GM18868 (cell line): Measurements from ENCODE around the gene NOD2.

ENCODE experiments used
- ATAC-seq: cut with Tn5 transposase; IDR thresholded peaks from one replicate; pipeline ENCODE4 v1.9.1; 2021; ENCODE audit warnings: mild to moderate bottlenecking, moderate library complexity; ENCODE audit not compliant: unreplicated experiment

The NOD2 gene

DNA sequence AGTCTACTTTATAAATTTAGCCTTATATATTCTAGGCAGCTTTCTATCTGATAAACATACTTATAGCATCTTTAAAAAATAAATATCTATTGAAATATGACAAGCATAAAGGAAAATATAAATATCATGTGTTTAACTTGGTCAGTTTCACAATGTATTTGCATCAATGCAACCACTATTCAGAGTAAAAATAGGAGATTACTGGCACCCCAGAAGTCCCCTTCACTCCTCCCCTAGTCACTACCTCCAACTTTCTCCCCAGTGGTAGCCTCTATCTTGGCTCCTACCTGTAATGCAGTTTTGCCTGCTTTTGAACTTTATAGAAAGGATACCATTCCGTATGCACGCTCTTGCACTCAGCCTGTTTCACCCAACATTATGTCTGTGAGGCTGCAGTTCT lies 3.2 kb upstream of the NOD2 start:
- ATAC-seq, result peak; percentile 53

DNA sequence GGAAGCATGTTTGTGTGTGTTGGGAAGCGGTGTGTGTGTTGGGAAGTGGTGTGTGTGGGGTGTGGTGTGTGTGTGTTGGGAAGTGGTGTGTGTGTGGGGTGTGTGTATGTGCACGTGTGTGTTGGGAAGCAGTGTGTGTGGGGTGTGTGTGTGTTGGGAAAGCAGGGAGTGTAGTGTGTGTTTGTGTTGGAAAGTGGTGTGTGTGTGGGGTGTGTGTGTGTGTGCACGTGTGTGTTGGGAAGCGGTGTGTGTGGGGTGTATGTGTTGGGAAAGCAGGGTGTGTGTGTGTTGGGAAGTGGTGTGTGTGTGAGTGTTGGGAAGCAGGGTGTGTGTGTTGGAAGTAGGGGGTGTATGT lies 785 bp upstream of the NOD2 start:
- no peak for ATAC-seq

DNA sequence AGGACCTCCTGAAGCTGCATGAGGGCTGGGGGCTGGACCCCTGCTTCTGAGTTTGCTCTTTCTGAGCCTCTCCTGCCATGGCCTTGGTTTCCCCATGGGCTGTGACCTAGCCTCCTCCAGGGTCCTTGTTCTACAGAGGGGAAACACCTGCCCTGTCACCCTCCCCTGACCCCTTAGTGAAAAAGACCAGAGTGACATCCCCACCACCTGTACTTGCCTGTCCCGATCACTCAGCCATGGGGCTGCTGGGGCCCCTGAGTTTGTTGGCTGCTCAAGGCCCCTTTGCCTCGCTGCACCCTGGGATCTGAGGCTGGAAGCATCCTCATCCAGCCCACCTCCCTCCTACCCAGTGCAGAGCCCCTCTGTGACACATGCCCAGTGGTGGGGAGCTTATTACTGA lies 800 bp downstream of the NOD2 start:
- ATAC-seq, result no peak

DNA sequence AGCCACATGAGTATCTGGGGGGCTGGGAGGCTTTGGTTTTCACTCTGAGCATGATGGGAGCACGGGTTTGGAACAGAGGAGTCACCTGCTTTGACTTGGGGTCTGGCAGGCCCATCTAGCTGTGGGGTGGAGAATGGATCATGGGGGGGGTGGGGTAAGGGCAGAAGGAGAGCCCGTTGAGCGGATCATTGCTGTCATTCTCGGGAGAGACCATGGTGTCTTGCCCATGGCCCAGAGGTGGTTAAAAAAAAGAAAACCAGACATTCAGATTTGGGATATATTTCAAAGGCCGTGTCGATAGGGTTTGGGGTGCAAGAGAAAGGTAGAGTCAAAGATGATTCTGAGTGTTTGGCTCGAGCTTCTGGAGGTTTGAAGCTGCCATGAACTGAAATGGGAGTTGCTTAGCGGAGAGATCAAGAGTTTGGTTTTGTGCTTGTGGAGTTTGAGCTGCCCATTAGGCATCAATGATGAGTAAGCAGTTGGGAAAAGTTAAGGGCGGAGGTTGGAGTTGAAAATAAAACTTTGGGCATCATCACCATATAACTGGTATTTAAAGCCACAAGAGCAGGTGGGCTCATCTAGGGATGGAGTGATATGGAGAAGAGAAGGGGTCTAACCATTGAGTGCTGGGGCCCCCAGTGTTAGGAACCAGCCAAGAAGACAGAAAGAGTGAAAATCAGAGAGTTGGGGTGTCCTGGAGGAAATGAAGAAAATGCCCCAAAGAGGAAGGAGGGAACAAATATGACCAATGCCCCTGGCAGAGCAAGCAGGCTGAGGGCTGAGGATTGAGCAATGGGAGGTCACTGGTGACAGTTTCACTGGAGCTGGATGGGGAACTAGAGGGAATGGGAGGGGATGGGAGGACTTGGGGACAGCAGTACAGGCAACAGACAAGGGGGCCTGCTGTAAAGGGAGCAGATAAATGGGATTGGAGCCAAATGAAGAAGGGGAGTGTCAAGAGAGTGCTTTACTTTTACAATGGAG lies 1.9 kb downstream of the NOD2 start:
- no peak for ATAC-seq

DNA sequence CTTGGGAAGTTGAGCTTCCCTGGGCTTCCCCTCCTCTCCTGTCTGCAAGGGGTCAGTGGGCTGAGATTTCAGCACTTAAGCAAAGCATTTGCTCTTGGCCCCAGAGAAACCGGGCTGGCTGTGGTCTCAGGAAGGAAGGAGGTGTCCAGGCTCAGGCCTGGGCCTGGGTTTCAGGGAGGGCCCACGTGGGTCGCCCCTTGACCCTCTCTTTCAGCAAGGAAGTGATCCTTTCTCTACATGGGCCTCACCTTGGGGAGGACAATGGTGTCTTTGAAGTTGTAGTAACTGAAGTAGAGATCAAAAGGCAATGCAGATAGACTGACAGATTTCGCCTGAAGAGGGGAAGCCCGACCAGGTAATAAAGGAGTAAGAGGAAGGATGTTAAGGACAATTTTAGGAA lies 2.7 kb downstream of the NOD2 start:
- ATAC-seq, result no peak

DNA sequence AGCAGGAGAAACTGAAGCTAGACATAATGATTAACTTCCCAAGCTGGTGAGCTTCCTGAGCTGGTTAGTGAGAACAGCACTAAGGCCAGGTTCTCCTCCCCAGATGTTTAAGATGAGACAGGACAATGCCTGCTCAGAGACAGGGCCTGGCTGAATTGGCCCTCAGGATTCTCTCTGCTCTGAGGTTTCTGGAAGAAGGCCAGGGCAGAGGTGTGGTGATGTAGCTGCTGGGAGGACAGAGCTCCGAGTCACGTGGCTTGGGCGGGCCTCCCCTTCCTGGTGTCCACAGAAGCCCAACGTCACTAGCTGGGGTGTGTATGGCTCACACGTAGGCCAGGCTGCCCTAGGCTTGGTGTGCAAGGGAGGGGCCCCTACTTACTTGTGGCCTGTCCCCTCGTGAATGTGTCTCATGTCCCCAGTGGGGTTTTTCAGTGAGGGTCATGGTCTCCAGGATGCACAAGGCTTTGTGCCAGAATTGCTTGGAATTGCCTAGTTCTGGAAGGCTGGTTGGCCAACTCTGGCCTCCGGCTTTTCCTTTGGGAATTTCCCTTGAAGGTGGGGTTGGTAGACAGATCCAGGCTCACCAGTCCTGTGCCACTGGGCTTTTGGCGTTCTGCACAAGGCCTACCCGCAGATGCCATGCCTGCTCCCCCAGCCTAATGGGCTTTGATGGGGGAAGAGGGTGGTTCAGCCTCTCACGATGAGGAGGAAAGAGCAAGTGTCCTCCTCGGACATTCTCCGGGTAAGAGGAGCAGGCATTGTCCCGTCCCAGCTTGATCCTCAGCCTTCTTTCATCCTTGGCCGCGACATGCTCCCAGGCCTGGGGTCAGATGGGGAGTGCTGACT lies 3.4 kb downstream of the NOD2 start:
- peak; percentile 60 for ATAC-seq

DNA sequence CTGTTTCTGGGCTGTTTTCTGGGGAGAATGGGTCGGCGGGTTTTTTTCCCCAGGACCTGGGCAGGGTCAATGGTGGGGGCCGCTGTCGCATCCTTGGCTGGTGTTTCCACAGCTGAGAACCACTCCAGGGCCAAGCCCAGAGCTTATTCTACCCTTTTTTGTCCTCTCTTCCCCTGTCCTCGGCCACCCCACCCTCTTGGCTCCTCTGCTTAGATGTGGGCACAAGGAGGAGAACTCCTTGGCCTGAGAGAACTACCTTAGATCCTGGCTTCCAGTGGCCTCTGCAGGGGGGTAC lies 4.0 kb downstream of the NOD2 start:
- ATAC-seq, result no peak

DNA sequence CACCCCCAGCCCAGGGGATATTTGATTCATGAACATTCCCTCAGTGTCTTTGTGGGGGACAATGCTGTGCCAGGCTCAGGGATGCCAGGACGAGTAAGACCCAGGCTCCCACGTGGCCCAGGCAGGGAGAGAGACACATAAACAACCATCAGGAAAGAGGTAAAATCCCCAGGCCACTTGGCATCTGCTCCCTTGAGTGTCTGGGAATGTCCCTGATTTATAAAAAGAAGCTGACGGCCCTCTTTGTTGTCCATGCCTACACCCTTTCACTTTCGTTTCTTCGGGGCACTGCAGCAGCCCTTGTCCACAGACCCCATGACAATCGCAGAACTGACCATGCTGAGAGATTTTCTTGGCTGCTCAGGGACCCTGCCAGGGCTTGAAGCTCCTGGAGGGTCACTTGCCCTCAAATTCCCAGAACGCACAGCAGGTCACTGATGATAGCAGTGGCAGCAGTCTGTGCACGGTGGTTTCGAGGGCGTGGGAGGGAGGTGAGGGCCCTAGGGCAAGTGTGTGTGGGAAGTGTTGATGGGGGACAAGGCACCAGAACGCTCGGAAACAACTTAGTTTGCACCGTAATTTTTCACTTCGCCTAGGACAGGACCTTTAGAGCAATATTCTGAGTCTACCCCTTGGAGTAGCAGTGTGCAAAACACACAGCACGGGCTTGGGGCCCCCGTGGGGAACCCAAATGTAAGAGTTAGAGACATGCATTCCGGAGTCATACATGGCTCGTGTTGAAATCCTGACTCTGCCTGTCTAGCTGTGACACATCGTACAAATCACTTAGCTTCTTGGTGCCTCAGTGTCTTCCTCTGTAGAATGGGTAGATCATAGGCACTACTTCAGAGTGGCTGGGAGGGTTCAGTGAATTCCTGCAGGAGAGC lies 4.7 kb downstream of the NOD2 start:
- peak; percentile 52 for ATAC-seq

DNA sequence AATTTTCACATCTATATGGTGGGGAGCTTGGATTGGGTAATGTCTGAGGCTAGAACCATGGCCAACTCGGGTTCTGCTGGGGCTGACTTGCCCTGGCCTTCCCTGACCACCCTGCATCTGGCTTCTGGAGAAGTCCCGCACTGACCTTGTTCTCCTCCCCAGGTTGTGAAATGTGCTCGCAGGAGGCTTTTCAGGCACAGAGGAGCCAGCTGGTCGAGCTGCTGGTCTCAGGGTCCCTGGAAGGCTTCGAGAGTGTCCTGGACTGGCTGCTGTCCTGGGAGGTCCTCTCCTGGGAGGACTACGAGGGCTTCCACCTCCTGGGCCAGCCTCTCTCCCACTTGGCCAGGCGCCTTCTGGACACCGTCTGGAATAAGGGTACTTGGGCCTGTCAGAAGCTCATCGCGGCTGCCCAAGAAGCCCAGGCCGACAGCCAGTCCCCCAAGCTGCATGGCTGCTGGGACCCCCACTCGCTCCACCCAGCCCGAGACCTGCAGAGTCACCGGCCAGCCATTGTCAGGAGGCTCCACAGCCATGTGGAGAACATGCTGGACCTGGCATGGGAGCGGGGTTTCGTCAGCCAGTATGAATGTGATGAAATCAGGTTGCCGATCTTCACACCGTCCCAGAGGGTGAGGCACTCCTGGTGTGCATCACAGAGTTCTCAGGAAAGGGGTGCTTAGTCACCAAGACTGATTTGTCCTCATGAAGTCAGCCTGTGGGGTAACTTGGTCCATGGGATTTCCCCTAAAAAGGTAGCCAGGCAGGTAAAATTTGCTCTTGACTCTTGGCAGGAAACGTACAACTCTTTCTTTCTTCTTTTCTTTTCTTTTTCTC lies 6.1 kb downstream of the NOD2 start:
- ATAC-seq, result no peak

DNA sequence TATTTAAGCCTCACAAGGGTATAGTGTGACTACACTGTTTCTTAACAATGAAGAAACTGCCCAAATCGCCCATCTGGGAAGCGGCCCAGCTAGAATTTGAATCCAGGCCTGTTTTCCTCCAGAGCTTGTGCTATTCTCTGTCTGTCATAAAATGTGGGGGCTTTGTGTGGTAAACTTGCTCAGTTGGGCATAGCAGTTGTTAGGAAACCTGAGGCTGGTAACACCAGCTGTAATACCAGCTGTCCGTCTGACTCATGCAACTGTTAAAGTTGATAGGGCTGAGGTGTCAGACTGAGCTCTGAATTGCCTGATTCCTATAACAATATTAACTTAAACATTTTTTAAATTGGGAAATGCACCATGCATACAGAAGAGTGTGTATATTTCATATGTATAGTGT lies 9.3 kb downstream of the NOD2 start:
- ATAC-seq, result no peak

DNA sequence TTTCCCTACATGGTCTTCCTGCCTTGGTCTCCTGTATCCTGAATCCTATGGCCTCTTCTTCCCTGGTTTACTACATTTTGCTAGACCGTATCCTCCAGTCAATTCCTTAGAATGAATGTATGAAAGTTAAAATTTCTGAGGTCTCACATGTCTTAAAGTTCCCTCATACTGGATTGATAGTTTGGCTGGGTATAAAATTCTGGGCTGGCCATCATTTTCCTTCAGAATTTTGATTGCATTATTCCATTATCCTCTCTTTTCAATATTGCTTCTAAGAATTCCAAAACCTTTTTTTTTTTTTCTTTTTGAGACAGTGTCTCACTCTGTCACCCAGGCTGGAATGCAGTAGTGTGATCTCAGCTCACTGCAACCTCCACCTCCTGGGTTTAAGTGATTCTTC lies 10.8 kb downstream of the NOD2 start:
- no peak for ATAC-seq

DNA sequence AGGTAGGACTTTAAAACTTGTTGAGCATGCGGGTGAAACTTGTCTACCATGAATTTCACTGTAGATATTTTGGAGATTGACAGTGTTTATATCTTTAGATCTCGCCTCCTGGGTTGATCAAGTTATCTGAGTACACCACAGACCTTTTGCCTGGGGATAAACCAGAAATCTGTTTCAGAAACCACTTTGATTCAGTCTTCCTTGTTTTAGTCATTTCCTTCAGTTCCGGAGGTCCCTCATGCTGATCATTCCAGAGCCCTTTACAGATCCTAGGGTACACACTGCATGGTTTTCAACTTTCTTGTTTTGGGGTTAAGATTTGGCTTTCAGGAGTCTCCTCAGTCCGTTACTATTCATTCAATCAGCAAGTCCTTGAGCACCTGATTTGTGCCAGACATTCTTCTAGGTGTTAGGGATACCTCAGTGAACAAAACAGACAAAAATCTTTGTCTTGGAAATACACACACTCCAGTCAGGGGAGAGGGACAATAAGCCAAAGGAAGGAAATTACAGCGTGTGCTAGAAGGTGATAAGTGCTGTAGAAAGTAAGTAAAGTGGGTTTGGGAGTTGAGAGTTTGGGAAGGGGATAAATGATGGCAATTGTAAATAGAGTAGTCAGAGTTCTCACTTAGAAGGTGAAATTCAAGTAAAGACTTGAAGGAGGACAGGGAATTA lies 12.2 kb downstream of the NOD2 start:
- no peak for ATAC-seq

DNA sequence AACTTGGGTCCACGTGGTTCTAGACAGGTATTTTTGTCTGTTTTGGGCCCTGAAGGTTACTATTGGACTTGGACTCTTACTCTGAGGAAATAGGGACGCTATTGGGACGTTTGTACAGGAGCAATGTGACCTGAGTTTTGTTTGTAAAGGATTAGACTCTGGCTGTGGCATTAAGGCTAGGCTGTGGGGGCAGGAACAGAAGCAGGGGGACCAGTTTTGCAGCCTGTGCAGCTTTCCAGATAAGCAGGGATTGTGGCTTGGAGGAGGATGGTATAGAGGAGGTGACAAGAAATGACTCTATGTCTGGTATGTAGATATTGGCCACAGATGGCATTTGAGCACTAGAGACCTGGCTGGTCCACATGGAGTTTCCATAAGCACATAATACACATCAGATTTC lies 12.8 kb downstream of the NOD2 start:
- no peak for ATAC-seq

DNA sequence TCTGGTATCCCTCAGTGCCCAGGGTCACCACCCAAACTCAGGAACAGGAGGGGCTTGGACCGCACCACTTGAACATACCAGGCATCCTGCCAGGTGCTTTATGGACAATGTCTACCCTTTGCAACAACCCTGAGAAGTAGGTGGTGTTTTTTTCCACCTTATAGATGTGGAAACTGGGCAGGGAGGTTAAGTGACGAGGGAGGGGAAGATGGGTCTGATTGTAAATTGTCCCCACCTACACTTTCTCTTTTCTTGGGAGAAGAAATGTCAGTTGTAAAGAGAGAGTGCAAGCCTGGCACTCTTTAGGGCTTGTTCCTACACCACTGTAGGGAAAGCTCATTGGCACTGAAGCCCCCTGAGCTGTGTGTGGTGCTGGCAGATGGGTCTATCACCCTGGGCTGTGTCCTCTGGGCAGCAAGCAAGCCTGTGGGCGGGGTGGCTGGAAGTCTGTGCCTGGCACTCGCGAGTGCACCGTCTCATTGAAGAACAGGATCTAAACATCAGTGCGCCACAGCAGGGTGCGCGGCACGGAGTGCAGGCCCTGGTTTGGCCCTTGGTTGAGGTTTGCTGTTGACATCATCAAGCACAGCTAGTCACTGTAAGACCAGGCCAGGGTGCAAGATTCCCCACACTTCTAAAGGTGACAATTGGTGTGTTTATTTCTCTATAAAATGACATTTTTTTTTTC lies 15.1 kb downstream of the NOD2 start:
- ATAC-seq, result no peak

DNA sequence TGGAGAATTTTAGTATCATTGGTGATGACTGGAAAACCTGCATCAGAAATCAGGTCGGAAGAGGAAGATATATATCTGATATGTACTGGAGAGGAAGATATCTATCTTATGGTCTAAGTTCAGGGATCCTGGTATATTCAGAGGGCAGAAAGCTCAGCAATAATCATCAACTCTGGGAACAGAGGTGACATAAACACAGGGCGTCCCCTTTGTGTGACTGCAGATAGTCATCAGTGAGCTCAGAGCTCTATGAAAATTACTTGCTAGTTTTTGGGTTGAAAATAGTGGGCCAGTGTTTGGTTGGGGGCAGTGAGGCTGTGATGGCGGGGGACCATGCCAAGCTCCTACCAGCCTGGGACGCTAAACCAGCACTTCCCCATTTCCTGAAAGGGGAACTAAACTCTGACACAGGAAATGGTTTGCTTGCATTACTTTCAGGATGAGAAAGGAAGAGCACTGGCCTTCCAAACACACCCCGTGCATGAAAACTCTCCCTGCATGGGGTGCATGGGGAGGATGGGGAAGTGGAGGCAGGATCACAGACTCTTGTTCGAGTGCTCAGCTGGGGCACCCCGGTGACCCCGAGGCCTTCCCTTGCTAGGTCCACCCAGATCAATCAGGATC lies 15.8 kb downstream of the NOD2 start:
- peak; percentile 65 for ATAC-seq

DNA sequence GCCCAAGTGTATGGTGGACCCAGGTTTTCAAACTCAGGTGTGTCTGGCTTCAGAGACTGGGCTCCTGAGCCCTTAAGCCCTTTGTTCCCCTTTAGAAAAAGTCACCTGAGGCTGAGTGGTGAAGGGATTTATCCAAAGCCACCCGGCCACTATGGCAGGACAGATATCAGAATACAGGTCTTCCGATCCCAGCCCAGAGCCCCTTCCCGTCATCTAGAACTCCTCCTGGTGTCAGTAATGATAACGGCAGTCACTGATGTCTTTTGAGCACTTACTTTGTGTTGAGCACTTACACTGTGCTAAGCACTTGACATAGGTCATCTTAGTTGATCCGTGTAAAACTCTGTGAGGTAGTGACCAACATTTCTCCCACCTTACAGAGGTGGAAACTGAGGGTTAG lies 16.6 kb downstream of the NOD2 start:
- ATAC-seq, result no peak

DNA sequence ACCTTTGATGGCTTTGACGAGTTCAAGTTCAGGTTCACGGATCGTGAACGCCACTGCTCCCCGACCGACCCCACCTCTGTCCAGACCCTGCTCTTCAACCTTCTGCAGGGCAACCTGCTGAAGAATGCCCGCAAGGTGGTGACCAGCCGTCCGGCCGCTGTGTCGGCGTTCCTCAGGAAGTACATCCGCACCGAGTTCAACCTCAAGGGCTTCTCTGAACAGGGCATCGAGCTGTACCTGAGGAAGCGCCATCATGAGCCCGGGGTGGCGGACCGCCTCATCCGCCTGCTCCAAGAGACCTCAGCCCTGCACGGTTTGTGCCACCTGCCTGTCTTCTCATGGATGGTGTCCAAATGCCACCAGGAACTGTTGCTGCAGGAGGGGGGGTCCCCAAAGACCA lies 17.6 kb downstream of the NOD2 start:
- no peak for ATAC-seq

DNA sequence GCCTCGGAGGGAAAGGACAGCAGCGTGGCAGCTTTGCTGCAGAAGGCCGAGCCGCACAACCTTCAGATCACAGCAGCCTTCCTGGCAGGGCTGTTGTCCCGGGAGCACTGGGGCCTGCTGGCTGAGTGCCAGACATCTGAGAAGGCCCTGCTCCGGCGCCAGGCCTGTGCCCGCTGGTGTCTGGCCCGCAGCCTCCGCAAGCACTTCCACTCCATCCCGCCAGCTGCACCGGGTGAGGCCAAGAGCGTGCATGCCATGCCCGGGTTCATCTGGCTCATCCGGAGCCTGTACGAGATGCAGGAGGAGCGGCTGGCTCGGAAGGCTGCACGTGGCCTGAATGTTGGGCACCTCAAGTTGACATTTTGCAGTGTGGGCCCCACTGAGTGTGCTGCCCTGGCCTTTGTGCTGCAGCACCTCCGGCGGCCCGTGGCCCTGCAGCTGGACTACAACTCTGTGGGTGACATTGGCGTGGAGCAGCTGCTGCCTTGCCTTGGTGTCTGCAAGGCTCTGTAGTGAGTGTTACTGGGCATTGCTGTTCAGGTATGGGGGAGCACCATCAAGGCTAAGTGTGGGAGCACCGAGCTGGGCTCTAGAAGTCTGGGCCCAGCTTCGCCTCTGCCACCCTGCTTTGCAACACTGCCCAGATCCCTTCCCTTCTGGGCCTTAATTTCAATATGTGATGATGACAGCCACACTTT lies 18.6 kb downstream of the NOD2 start:
- ATAC-seq, result no peak
